ENCODE measurements around the gene SUGCT.

DNA sequence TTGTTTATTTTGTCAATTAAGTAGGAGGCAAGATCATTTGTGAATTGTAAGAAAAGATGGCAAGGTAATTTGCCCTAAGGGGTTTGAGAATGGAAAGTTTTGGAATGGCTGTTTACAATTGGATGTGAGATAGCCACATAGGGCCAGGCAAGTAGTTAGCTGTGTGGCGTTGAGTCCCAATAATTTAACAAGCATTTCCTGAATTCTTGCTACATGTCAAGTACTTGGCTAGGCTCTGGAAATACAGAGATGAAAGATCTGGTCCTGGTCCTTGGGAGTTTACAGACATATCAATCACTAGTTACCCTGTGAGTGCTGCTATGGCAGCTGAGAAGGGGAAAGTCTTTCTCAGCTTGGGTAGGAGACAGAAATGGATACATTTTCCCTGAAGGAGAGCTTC lies 401.6 kb downstream of the SUGCT start:
- TF ChIP-seq, protein P1, sequence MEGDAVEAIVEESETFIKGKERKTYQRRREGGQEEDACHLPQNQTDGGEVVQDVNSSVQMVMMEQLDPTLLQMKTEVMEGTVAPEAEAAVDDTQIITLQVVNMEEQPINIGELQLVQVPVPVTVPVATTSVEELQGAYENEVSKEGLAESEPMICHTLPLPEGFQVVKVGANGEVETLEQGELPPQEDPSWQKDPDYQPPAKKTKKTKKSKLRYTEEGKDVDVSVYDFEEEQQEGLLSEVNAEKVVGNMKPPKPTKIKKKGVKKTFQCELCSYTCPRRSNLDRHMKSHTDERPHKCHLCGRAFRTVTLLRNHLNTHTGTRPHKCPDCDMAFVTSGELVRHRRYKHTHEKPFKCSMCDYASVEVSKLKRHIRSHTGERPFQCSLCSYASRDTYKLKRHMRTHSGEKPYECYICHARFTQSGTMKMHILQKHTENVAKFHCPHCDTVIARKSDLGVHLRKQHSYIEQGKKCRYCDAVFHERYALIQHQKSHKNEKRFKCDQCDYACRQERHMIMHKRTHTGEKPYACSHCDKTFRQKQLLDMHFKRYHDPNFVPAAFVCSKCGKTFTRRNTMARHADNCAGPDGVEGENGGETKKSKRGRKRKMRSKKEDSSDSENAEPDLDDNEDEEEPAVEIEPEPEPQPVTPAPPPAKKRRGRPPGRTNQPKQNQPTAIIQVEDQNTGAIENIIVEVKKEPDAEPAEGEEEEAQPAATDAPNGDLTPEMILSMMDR (conservative IDR thresholded peaks at IDR 0.05; ENCODE audit: low read depth, low read length) = no peak
- TF ChIP-seq EZH2 (IDR thresholded peaks at IDR 0.05; ENCODE audit: borderline replicate concordance, low read depth, low read length, poor library complexity, severe bottlenecking) = no peak

All from A673 (cell line).